Vagina (tissue), 2 donors: ENCODE results near the gene HS3ST3B1.

ENCODE experiments used
- CTCF ChIP-seq, 3 experiments: fragments of 450-650 bp in 2 of 3; fragments of 200-600 bp in 1 of 3; sonication (generic) in 1 of 3; IDR thresholded peaks; one replicate each; pipeline ENCODE4 v1.5.1; 2017 to 2019; ENCODE audit warnings: antibody characterized with exemption in 3 of 3, mild to moderate bottlenecking in 2 of 3, moderate library complexity in 2 of 3
- POLR2A ChIP-seq, 2 donors: fragments of 450-650 bp; IDR thresholded peaks; one replicate each; pipeline ENCODE4 v1.6.1; 2017; ENCODE audit warnings: antibody characterized with exemption in 2 of 2, mild to moderate bottlenecking in 2 of 2, moderate library complexity in 2 of 2
- POLR2AphosphoS5 ChIP-seq, 2 donors: sonication (generic); formaldehyde crosslinking; IDR thresholded peaks; one replicate each; pipeline ENCODE4 v1.9.0; 2017; ENCODE audit warnings: antibody characterized with exemption in 2 of 2, mild to moderate bottlenecking in 2 of 2, low read depth in 1 of 2; ENCODE audit not compliant: insufficient read depth in 1 of 2

- TF ChIP-seq CTCF (IDR thresholded peaks at IDR 0.05) = no peak
- TF ChIP-seq POLR2AphosphoS5 (IDR thresholded peaks at IDR 0.05; ENCODE audit: insufficient read depth in 1 of 2, low read depth in 1 of 2) = no peak
- TF ChIP-seq POLR2A (IDR thresholded peaks at IDR 0.05) = no peak
Observed at GRCh38 chr17:14311186-14311705, 10.4 kb downstream of the HS3ST3B1 start.
